CD14-positive monocyte (primary cell): ENCODE results near the gene MBD5. TPM values are rescaled to one million over a fixed set of nuclear protein-coding genes. Genes with fewer than 3 reads are reported as not detected.
A peak's percentile ranks its signal among the peaks of the same experiment; 100 is the strongest.

Experiments
- DNase-seq, 3 donors: peaks; one replicate each; pipeline ENCODE4 v3.0.0-alpha.2; 2011 to 2022
- H2AFZ ChIP-seq: 2 replicates; pipeline ENCODE4 v1.6.0; 2012; ENCODE audit warnings: mild to moderate bottlenecking, low read depth, low read length, inconsistent platforms; ENCODE audit not compliant: insufficient read depth, poor library complexity, severe bottlenecking
- H3K27ac ChIP-seq, 2 donors: 1 replicate in 1 of 2; 2 replicates in 1 of 2; pipeline ENCODE4 v1.5.1; 2012 to 2013; ENCODE audit warnings: low read length in 2 of 2, control low read depth in 1 of 2, inconsistent platforms in 1 of 2, low read depth in 1 of 2, mild to moderate bottlenecking in 1 of 2
- H3K27me3 ChIP-seq, 2 donors: one replicate each; pipeline versions ENCODE4 v1.6.0 to v1.6.1; 2011 to 2013; ENCODE audit warnings: low read length in 2 of 2; ENCODE audit not compliant: control insufficient read depth in 2 of 2, insufficient read depth in 2 of 2
- H3K36me3 ChIP-seq, 2 donors: replicated peaks in 1 of 2; 1 replicate in 1 of 2; 2 replicates in 1 of 2; pipeline versions ENCODE4 v1.5.1 to v1.6.1; 2012 to 2013; ENCODE audit warnings: low read length in 2 of 2, control low read depth in 1 of 2, inconsistent platforms in 1 of 2, mild to moderate bottlenecking in 1 of 2; ENCODE audit not compliant: insufficient read depth in 2 of 2, control insufficient read depth in 1 of 2
- H3K4me1 ChIP-seq, 2 donors: 1 replicate in 1 of 2; 2 replicates in 1 of 2; pipeline versions ENCODE4 v1.5.1 to v1.6.1; 2012 to 2013; ENCODE audit warnings: low read length in 2 of 2, control low read depth in 1 of 2, inconsistent platforms in 1 of 2, mild to moderate bottlenecking in 1 of 2, moderate library complexity in 1 of 2; ENCODE audit not compliant: insufficient read depth in 2 of 2, control insufficient read depth in 1 of 2
- H3K4me2 ChIP-seq: replicated peaks from 2 replicates; pipeline ENCODE3; 2012; ENCODE audit warnings: low read length, moderate library complexity, mild to moderate bottlenecking; ENCODE audit not compliant: poor library complexity, severe bottlenecking; ENCODE audit errors: extremely low read depth
- H3K4me3 ChIP-seq, 3 experiments: fragments of 200-600 bp in 1 of 3; sonication (generic) in 1 of 3; replicated peaks in 1 of 3; 1 replicate in 2 of 3; 2 replicates in 1 of 3; pipeline ENCODE4 v1.5.1; 2011 to 2013; ENCODE audit warnings: low read length in 3 of 3, mild to moderate bottlenecking in 3 of 3, control low read depth in 2 of 3, low read depth in 2 of 3, inconsistent platforms in 1 of 3, moderate library complexity in 1 of 3
- H3K79me2 ChIP-seq: 2 replicates; pipeline ENCODE4 v1.6.0; 2012; ENCODE audit warnings: mild to moderate bottlenecking, control low read depth, inconsistent platforms, low read length, moderate library complexity; ENCODE audit not compliant: insufficient read depth
- H3K9ac ChIP-seq: 2 replicates; pipeline ENCODE4 v1.6.0; 2017; ENCODE audit warnings: low read length, mild to moderate bottlenecking; ENCODE audit not compliant: insufficient read depth, poor library complexity, severe bottlenecking
- H3K9me3 ChIP-seq, 2 donors: replicated peaks in 1 of 2; 1 replicate in 1 of 2; 2 replicates in 1 of 2; pipeline versions ENCODE4 v1.5.1 to v1.6.1; 2012 to 2013; ENCODE audit warnings: low read length in 2 of 2, control low read depth in 1 of 2; ENCODE audit not compliant: control insufficient read depth in 1 of 2, insufficient read depth in 1 of 2
- H4K20me1 ChIP-seq: 2 replicates; pipeline ENCODE4 v1.6.0; 2012; ENCODE audit warnings: mild to moderate bottlenecking, low read length, control low read depth, moderate library complexity; ENCODE audit not compliant: insufficient read depth
- H3K27ac Mint-ChIP-seq, 7 donors: one replicate each; pipeline ENCODE4 v1.8.0; 2020; ENCODE audit warnings: mild to moderate bottlenecking in 7 of 7, mixed read lengths in 7 of 7, moderate library complexity in 6 of 7, inconsistent platforms in 2 of 7
- H3K27me3 Mint-ChIP-seq, 3 donors: one replicate each; pipeline ENCODE4 v1.8.0; 2021 to 2022; ENCODE audit warnings: low read depth in 3 of 3, mild to moderate bottlenecking in 3 of 3, mixed read lengths in 3 of 3, moderate library complexity in 3 of 3, inconsistent platforms in 1 of 3
- H3K36me3 Mint-ChIP-seq, 2 donors: one replicate each; pipeline ENCODE4 v1.8.0; 2020; ENCODE audit warnings: mixed read lengths in 2 of 2, inconsistent platforms in 1 of 2, mild to moderate bottlenecking in 1 of 2
- H3K4me1 Mint-ChIP-seq: one replicate; pipeline ENCODE4 v1.8.0; 2020; ENCODE audit warnings: mild to moderate bottlenecking, mixed read lengths
- H3K4me3 Mint-ChIP-seq, 2 donors: one replicate each; pipeline ENCODE4 v1.8.0; 2020; ENCODE audit warnings: mild to moderate bottlenecking in 2 of 2, mixed read lengths in 2 of 2, moderate library complexity in 1 of 2
- H3K9me3 Mint-ChIP-seq, 7 donors: one replicate each; pipeline ENCODE4 v1.8.0; 2020 to 2022; ENCODE audit warnings: mixed read lengths in 7 of 7, mild to moderate bottlenecking in 6 of 7, moderate library complexity in 6 of 7, inconsistent platforms in 2 of 7
- CTCF ChIP-seq: fragments of 200-600 bp; IDR thresholded peaks from one replicate; pipeline ENCODE4 v1.8.0; 2022; ENCODE audit warnings: antibody characterized with exemption, mild to moderate bottlenecking
- WGBS: methylation state at CpG from one replicate; pipeline ENCODE4 v1.1.5; 2013; ENCODE audit warnings: missing lambda C conversion rate; ENCODE audit not compliant: insufficient coverage; 5-methylcytosine and 5-hydroxymethylcytosine counted together
- intact Hi-C, 2 donors: fragments of 100-400 bp; cut with micrococcal nuclease; formaldehyde crosslinking; loops; one replicate each; pipeline versions ENCODE4 v1.15.0 to v1.15.1; 2023
- polyA plus RNA-seq, 3 donors: library from polyadenylated mRNA; depleted of rRNA in 1 of 3; unstranded in 2 of 3; stranded (reverse) in 1 of 3; fragments of 300-500 nt in 2 of 3; fragments of >200 nt in 1 of 3; fragmentation: Illumina TruSeq in 2 of 3; gene quantifications; 1 replicate in 2 of 3; 2 replicates in 1 of 3; pipeline ENCODE4 v1.2.3, GENCODE V29; 2012 to 2021

MBD5 gene
- polyA plus RNA-seq, 3 donors: 2.3 to 5.7 (median 3.5) TPM

DNA sequence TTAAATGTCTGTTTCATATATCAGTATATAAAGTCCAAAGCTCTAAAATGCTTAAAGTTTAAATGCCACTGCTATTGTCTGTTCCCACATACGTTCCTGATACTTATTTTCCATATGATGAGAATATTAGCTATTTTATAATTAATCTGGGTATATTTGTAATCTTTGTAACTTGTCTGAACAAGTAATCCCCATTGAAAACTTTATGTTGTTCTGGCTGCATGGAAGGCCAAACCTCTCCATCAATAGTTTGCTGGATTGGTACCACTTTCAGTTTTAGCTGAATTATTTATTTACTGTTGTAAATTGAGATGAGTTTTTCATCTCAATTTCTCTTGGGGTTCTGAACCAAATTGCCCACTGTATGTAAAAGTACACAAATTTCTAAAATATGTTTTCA is 1.5 kb downstream of the MBD5 start:
- Mint-ChIP-seq H3K27me3 (no peaks in the 10 kb centered on the region), H3K4me3 (peak overlapping the region; percentile 100), H3K9me3 (no peaks in the 10 kb centered on the region), H3K27ac (peak overlapping the region in 1 of 7 donors; percentile 96), H3K36me3 (peaks cover 0 to 3% of the 10 kb centered on the region in 2 donors), H3K4me1 (peaks cover 40% of the 10 kb centered on the region)
- peaks cover 0 to 6% of the 10 kb centered on the region in 2 donors for H3K36me3 ChIP-seq
- peak overlapping the region; percentile 87 for H3K9ac ChIP-seq
- peak overlapping the region in 2 of 3 experiments; percentile 67 to 95 for H3K4me3 ChIP-seq
- WGBS: no CpG with 5 or more reads among the region's 1 CpG
- H2AFZ ChIP-seq: peak overlapping the region; percentile 90
- H3K27ac ChIP-seq: peak overlapping the region in 1 of 2 donors; percentile 93
- H3K4me1 ChIP-seq: peaks cover 18 to 40% of the 10 kb centered on the region in 2 donors
- H3K9me3 ChIP-seq: no peaks in the 10 kb centered on the region
- no peak for DNase-seq
- no peak for TF ChIP-seq CTCF
- H3K79me2 ChIP-seq: peaks cover 90% of the 10 kb centered on the region
- H4K20me1 ChIP-seq: peaks cover 30% of the 10 kb centered on the region
- peak overlapping the region; percentile 96 for H3K4me2 ChIP-seq
- no peaks in the 10 kb centered on the region for H3K27me3 ChIP-seq
- intact Hi-C loops: loop anchor here in 1 of 2 donors (5.0 kb wide), 1 partner anchor 620 kb away; the partner anchor contains the start of gene EPC2

DNA sequence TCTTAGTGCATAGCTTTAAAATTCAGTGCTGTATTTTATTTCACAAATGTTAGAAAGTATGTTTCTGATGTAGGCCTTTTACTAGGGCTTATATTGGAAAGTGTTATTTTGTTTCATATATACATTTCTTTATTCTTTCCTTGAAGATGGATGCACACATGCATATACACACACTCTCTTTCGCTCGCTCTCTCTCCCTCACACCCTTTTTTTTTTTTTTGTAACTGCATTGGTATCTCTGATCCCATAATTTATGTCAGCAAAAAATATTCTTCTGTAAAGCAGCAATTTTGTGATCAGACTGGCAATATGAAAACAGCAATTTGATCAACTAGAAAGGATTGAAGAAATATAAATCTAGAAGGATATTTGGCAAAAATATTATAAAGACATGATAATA is 2.0 kb downstream of the MBD5 start:
- TF ChIP-seq CTCF: no peak
- no peaks in the 10 kb centered on the region for H3K9me3 ChIP-seq

More for the DNA sequence above, 2.0 kb downstream of the MBD5 start:
- no CpG with 5 or more reads among the region's 2 CpGs for WGBS
- H3K27ac ChIP-seq: no peak overlapping the region
- peaks cover 0 to 6% of the 10 kb centered on the region in 2 donors for H3K36me3 ChIP-seq
- Mint-ChIP-seq H3K9me3 (no peaks in the 10 kb centered on the region), H3K4me1 (peaks cover 38% of the 10 kb centered on the region), H3K36me3 (peaks cover 0 to 3% of the 10 kb centered on the region in 2 donors), H3K27me3 (no peaks in the 10 kb centered on the region), H3K27ac (peak overlapping the region in 1 of 7 donors; percentile 61), H3K4me3 (no peak overlapping the region)
- intact Hi-C loops: loop anchor here in 1 of 2 donors (5.0 kb wide), 1 partner anchor 619 kb away; the partner anchor contains the start of gene EPC2
- peak overlapping the region; percentile 96 for H3K4me2 ChIP-seq
- no peak for DNase-seq
- H3K27me3 ChIP-seq: no peaks in the 10 kb centered on the region
- H3K4me1 ChIP-seq: peaks cover 18 to 40% of the 10 kb centered on the region in 2 donors
- H3K79me2 ChIP-seq: peaks cover 85% of the 10 kb centered on the region
- no peak overlapping the region for H3K9ac ChIP-seq
- no peak overlapping the region for H2AFZ ChIP-seq
- H3K4me3 ChIP-seq: no peak overlapping the region
- peaks cover 25% of the 10 kb centered on the region for H4K20me1 ChIP-seq
